NCI-H446 treated with DMSO at 0.1 percent for 48 hours (cell line): Measurements from ENCODE around the gene IFT172.
A peak's percentile ranks its signal among the peaks of the same experiment; 100 is the strongest.
"Not testable (repeated sequence)": the region's sequence is repeated elsewhere in the genome, so short reads cannot be mapped to it uniquely, and the experiment has no call there.

Experiments
- DNase-seq: peaks from one replicate; lab custom pipeline; 2025; lab: John Stamatoyannopoulos, UW

Gene IFT172, protein sequence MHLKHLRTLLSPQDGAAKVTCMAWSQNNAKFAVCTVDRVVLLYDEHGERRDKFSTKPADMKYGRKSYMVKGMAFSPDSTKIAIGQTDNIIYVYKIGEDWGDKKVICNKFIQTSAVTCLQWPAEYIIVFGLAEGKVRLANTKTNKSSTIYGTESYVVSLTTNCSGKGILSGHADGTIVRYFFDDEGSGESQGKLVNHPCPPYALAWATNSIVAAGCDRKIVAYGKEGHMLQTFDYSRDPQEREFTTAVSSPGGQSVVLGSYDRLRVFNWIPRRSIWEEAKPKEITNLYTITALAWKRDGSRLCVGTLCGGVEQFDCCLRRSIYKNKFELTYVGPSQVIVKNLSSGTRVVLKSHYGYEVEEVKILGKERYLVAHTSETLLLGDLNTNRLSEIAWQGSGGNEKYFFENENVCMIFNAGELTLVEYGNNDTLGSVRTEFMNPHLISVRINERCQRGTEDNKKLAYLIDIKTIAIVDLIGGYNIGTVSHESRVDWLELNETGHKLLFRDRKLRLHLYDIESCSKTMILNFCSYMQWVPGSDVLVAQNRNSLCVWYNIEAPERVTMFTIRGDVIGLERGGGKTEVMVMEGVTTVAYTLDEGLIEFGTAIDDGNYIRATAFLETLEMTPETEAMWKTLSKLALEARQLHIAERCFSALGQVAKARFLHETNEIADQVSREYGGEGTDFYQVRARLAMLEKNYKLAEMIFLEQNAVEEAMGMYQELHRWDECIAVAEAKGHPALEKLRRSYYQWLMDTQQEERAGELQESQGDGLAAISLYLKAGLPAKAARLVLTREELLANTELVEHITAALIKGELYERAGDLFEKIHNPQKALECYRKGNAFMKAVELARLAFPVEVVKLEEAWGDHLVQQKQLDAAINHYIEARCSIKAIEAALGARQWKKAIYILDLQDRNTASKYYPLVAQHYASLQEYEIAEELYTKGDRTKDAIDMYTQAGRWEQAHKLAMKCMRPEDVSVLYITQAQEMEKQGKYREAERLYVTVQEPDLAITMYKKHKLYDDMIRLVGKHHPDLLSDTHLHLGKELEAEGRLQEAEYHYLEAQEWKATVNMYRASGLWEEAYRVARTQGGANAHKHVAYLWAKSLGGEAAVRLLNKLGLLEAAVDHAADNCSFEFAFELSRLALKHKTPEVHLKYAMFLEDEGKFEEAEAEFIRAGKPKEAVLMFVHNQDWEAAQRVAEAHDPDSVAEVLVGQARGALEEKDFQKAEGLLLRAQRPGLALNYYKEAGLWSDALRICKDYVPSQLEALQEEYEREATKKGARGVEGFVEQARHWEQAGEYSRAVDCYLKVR (N-terminal part only)

DNA sequence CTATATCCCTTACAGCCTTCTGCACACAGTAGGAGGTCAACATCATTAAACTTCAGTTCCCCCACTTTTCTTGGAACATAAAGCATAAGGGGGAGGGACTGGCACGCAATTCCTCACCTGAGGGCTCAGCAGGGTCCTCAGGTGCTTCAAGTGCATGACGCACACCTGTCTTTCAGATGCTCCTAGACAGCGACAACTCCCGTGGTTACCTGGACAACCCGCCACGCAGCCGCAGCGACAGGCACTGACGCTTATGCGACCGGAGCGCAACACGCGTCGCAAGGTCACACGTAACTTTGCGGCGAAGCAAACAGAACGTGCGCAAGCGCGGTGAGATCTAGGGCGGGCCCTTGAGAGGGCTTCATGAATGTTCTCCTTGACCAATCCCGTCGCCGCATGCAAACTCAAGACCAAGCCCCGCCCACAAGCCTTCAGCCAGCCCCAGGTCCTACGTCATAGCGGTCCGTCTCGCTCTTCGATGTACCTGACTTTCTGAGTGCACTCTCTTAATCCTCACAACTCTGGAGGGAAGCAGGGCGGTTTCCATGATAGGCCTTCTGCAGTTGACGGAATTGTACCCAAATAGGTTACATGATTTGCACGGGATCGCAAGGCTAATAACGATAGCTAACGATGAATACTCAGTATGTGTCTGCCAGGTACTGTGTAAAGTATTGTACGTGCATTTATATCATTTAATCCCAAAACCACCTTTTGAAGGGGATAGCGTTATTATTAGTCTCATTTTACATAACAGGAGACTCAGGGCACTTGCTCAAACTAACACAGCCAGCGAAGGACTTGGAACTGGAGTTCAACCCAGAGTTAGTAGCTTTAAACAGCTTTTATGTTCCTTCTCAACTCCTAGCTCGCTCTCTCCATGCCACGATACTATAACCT, at the start of gene IFT172:
Gene IFT172, minus strand, starts transcription at position 246 of the 900 bp plus-strand sequence. Its CDS starts 90 bp downstream, at position 156.
- DNase-seq, result peak; percentile 97

DNA sequence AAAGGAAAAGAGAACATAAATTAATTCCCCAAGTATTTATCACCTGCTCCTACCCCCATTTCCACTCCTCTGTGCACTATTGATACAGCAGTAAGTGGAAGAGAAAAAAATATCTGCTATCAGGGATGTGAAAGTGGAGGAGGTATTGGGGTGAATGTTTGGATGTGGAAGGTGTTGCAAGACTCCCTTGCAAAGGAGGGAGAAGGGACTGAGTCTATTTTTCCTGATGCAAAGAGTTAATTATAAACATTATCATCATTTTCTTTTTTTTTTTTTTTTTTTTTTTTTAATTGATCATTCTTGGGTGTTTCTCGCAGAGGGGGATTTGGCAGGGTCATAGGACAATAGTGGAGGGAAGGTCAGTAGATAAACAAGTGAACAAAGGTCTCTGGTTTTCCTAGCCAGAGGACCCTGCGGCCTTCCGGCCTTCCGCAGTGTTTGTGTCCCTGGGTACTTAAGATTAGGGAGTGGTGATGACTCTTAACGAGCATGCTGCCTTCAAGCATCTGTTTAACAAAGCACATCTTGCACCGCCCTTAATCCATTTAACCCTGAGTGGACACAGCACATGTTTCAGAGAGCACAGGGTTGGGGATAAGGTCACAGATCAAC, 49.4 kb upstream of the IFT172 start:
- not testable (repeated sequence) for DNase-seq

DNA sequence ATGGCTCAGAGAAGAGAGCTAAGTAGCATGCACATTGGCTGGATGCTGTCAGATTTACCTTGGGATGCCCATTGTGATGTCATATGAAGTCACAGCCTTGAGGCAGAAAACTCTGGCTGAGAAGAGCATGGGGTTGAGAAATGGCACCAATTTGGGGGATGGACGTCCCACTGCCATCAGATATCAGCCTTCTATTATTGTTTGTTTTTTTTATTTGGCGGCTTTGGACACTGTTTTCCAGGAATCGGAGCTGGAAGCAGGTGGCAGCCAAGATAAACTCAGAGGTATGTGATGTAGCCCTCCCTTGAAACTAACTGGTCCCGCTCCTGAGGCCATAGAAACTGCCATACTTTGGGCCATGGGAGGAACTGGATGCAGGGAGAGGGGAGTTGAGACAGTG, 47.7 kb upstream of the IFT172 start:
- DNase-seq, result no peak

DNA sequence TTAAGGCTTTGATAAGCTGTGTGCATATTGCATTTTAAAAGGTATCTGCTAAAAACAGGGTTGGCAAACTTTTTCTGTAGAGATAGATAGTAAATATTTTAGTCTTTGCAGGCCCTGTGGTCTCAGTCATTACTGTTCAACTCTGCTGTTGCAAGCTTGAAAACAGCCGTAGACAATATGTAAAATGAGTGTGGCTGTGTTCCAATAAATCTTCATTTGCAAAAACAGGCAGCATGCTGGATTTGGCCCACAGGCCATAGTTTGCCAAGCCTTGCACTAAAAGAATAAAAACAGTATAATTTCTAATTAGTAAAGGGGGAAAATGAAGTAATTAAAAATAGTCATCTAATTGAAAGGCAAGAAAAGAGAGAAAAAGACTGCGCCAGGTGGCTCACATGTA, 42.4 kb upstream of the IFT172 start:
- no peak for DNase-seq

DNA sequence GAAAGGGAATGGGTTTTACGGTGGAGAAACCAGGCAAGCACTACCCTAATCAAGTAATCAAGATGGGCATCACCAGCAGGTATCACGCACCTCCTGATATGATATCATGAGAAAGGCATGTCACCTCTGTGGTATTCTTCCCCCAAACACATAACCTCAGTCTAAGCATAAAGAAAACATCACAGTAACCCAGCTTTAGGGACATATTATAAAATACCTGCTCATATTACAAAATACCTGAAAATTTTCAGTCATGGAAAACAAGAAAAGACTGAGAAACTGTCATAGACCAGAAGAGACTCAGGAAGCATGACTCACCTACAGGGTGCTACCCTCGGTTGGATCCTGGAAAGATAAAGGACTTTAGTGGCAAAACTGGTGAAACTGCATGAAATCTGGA, 37.6 kb upstream of the IFT172 start:
- DNase-seq, result no peak

DNA sequence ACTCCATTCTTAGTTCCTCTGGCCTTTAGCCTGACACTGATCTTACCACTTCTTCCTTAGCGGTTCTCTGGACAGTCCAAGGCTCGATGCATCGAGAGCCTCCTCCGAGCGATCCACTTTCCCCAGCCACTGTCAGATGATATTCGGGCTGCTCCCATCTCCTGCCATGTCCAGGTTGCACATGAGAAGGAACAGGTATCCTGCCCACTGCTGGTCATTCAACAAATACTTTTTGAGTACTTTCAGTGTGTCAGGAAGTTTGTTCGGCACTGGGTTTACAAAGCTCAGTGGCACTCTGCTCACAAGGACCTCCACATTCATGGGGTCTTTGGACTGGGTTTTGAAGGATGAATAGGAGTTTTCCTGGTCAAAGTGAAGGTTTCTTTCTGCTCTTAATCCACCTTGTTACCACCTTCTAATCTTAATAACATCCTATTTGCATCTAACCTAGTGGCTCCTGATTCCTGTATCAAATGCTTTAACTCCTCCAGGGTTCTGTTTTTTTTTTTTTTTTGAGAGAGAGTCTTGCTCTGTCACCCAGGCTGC, 32.9 kb upstream of the IFT172 start:
- DNase-seq, result no peak

DNA sequence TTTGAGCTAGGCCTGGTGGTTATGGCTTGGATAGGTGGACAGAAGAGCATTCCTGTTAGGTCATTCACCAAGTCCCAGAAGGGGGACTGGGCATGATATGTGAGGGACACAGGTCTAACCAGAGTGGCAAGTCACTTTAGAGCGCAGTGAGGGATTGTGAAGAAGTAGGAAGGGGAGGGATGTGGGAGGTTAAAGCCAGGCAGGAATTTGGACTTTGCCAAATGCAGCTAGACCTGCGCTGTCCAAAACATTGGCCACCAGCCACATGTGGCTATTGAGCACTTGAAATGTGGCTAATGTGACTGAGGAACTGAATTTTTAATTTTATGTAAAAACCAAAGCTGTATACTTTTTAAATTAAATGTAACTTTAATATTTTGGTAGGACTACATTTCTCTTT, 30.8 kb upstream of the IFT172 start:
- DNase-seq, result no peak

DNA sequence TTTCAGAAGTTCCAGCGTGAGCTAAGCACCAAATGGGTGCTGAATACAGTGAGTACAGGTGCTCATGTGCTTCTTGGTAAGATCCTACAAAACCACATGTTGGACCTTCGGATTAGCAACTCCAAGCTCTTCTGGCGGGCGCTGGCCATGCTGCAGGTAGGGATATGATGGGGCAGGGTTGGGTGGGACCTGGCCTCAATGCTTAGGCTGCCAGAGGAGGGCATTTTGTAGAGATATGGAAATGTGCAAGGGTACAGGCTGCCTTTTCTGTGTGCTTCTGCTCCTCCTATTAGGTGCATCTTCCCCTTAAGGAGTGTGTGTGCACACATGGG, 29.2 kb upstream of the IFT172 start:
- DNase-seq, result no peak

DNA sequence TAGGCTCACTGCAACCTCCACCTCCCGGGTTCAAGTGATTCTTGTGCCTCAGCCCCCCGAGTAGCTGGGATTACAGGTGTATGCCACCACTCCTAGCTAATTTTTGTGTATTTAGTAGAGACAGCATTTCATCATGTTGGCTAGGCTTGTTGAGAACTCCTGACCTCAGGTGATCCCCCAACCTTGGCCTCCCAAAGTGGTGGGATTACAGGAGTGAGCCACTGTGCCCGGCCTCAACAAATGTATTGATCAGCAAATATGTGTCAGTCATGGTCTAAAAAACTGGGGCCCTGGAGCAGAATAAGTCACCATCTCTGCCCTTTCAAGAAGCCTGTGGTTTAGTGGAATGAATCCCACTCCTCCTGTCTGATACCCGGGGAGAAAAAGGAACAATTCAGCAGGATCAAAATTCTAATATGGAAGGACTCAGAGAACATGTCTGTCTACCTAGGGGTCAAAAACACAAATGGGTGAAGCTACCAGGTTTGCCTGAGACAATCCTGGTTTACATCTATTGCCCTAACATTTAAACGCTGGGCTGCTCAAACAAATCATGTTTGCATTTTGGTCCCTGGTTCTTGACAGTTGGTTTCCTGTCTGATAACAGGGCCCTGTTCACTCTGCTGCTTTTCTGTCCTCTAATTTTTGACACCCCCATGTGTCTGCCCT, 28.7 kb upstream of the IFT172 start:
- no peak for DNase-seq

DNA sequence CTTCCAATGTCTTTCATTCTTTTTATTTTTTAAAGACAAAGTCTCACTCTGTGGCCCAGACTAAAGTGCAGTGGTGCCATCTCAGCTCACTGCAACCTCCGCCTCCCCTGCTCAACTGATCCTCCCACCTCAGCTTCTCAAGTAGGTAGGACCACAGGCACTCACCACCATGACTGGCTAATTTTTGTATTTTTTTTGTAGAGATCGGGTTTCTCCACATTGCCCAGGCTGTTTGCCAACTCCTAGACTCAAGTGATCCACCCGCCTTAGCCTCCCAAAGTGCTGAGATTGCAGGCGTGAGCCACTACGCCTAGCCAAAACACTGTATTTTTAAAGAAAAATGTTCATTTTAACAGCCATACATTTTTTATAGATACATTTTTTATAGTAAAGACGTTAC, 19.8 kb upstream of the IFT172 start:
- no peak for DNase-seq

DNA sequence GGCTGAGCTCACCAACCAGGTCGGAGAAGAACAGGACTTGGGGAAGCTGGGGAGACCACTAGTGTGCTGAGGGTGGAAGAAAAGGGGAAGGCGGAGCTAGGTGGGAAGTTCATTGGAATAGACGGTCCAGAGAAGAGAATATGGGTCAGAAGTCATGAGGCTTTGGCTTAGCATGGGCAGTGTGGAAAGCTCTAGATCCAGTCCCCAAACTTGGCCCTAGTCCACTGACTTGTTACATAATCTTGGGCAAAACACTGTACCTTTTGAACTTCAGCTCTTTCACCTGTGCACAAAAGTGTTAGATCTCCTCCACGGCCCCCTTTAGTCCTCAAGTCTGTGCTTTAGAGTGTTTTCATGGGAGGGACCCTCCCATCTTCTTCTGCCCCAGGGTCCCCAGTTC, 17.8 kb upstream of the IFT172 start:
- DNase-seq, result no peak

DNA sequence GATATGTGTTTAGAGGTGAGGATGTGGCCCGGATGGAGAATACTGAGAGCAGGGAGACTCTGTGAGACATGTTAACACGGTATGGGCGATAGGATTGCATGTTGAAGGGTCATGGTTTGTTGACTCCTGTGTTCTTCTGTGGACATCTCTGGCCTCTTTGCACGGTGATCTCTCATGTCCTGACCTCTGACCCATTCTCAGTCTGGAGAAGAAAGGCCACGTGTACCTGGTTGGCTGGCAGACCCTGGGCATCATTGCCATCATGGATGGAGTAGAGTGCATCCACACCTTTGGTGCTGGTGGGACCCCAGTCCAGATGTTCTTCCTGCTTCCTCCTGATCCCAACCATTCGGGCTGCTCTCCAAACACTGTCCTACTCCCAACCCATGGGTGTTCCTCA, 17.0 kb upstream of the IFT172 start:
- no peak for DNase-seq

DNA sequence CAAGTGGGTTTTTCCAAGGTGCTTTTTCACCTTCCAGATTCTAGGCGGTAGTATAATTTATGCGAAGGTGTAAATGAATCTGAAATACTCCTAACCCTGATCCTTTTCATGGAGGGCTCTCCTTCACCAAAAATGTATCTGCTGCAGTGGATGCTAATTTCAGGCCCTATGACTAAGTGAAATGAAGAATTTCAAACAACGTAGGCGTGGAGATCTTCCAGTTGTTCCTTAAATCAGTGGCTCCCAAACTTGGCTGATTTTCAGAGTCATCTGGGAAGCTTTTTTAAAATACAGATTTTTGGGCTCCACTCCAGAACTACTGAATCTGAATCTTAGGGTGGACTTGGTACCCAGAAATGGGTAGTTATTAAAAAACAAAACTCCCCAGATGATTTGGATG, 12.6 kb upstream of the IFT172 start:
- DNase-seq, result no peak

DNA sequence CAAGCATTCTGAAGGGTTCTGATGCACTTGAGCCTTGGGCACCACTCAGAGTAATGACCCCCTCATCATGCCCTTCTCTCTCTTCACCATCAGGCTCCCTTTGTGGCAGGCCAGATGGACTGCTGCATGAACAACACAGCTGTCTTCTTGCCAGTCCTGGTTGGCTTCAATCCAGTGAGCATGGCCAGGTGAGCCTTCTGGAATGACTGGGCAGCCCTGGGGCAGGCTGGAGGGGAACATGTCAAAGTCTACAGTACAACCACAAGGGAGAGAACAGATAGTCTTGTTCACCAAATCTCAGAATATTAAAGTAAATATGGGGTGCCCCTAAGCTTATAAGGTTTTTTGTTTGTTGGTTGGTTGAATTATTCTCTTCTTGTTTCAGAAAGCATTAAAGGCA, 11.5 kb upstream of the IFT172 start:
- no peak for DNase-seq

DNA sequence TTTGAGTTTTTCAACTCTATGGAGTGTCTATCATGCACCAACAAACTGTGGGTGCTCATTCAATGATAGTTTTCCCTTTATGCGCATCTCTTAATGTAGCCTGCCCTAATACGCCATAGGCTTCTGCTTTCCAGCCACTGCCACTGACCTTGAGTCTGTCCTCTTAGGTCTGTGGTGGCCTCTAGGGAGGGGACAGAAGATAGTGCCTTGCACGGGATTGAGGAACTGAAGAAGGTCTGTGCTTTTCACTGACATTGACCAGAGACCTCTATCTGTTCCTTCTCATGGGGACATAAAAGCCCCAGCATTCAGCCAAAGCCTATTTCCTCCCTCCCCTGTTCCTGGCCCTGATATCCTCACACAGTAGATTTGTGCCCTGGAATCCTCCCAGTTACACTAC, 9.4 kb upstream of the IFT172 start:
- no peak for DNase-seq

DNA sequence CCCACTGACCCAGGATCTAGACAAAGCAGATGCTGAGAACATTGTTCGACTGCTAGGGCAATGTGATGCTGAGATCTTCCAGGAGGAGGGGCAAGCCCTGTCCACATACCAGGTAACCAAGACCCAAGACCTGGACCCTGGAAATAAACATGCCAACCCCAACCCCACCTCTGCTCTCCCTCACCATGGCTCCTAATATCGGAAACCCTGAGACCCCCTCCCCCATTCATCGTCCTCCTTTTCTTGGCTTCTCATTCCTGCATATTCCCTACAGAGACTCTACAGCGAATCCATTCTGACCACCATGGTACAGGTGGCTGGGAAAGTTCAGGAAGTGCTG, 7.7 kb upstream of the IFT172 start:
- DNase-seq, result no peak

DNA sequence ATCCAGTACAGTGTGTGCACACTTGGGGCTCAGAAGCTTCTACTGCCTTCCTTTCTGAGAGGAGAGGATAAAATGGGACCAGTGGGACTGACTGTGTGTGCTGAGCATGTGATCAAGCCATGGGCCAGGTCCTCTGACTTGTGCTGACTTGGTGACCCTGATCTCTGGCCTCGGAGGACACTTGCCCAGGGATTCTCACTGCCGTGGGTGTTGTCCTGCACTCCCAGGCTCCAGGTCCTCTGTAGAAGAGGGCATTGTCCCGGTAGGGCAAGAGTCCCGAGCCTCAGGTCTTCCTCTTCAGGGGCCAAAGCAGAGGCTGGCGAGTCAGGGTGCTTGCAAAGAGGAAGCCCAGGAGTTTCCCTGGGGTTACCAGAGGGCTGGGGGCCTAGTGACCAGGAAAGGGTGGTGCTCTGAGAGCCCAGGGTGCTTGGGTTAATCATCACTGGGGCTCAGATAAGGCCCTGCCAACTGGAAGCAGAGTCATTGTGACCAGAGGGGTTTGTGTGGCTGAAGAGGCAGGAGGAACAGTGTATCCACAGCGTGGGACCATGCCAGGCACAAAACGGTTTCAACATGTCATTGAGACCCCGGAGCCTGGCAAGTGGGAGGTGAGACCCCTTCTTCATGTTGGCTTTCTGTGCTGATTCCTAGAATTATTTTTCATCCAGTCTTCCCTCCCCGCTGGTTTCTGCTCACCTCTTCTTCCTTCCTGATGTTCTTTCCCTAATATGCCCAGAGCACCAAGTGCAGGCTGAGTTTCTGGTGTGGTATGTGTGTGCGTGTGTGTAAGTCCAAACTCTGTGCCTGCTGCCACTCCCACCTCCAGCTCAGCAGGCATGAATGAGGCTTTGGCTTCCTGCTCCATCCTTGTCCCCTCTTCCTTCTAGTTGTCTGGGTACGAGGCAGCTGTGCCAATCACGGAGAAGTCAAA, 7.1 kb upstream of the IFT172 start, which contains the start of gene GCKR:
Gene GCKR, plus strand, starts transcription at position 483 of the 931 bp plus-strand sequence. Its CDS starts 66 bp downstream, at position 549.
- no peak for DNase-seq

DNA sequence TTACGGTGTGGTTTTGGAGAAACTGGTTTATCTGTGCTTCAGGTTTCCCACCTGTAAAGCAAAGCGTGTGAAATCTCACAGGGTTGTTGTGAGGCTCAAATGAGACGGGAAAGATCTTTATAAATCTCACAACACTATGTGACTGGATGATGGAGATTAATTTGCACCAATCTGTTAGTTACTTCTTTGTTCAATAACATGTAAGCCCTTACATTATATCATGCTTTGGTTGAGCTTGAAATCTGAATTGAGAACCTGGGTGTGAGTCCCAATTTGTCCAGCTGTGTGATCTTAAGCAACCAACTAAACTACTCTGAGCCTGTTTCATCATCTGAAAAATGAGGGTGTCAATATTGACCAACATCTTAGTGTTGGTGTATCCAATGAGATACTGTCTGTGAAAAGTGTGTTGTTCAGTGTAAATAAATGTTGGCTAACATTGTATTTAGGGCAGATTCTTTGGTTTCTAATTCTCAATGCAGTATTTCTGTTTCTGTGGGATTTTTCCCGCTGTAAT, 6.4 kb upstream of the IFT172 start:
- no peak for DNase-seq
